ENCODE data around the gene SEMA3G.

The SEMA3G gene

GRCh38 chr3:52431459-52432223, 13.3 kb downstream of the SEMA3G start:
- H3K4me3 ChIP-seq (ENCODE audit: low read depth, low read length): no peak overlapping the region
- TF ChIP-seq, protein P1, sequence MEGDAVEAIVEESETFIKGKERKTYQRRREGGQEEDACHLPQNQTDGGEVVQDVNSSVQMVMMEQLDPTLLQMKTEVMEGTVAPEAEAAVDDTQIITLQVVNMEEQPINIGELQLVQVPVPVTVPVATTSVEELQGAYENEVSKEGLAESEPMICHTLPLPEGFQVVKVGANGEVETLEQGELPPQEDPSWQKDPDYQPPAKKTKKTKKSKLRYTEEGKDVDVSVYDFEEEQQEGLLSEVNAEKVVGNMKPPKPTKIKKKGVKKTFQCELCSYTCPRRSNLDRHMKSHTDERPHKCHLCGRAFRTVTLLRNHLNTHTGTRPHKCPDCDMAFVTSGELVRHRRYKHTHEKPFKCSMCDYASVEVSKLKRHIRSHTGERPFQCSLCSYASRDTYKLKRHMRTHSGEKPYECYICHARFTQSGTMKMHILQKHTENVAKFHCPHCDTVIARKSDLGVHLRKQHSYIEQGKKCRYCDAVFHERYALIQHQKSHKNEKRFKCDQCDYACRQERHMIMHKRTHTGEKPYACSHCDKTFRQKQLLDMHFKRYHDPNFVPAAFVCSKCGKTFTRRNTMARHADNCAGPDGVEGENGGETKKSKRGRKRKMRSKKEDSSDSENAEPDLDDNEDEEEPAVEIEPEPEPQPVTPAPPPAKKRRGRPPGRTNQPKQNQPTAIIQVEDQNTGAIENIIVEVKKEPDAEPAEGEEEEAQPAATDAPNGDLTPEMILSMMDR (IDR thresholded peaks at IDR 0.05; ENCODE audit: borderline replicate concordance, insufficient read depth, low read depth, low read length): no peak

GRCh38 chr3:52430416-52430810, 14.5 kb downstream of the SEMA3G start:
- no peak overlapping the region for H3K4me3 ChIP-seq (ENCODE audit: low read depth, low read length)
- TF ChIP-seq, protein P1 (IDR thresholded peaks at IDR 0.05; ENCODE audit: borderline replicate concordance, insufficient read depth, low read depth, low read length): no peak

DNA sequence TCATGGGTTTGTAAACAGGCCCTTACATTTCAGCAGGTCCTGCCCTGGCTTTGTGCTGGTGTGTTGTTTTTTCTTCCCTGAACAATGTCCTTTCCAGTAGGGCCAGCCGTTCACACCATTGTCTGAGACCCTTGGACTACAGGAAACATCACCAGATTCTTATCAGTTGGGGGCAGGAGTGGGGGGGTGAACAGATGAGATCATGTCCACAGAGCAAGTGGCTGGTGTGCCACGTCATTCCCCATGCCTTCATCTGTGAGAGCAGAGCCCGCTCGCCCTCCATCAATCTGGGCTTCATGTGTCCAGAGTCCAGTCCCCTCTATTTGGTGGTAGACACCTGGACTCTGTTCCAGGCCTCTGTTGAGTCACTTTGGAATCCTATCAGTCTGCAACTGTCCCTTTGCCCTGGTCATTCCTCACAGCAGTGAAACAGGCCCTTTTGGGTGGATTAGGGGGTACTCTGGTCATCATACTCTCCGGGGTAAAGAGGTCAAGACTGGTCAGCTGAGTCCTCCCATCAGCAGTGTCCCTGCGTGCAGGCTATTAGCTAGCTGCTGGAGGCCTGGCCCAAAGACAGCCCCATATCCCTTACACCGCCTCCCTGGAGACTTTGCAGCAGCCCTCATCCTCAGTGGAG, 15.0 kb downstream of the SEMA3G start:
- TF ChIP-seq, protein P1 (IDR thresholded peaks at IDR 0.05; ENCODE audit: borderline replicate concordance, insufficient read depth, low read depth, low read length): no peak
- no peak overlapping the region for H3K4me3 ChIP-seq (ENCODE audit: low read depth, low read length)

GRCh38 chr3:52429031-52429430, 15.9 kb downstream of the SEMA3G start:
- TF ChIP-seq, protein P1 (IDR thresholded peaks at IDR 0.05; ENCODE audit: borderline replicate concordance, insufficient read depth, low read depth, low read length): no peak
- H3K4me3 ChIP-seq (ENCODE audit: low read depth, low read length): no peak overlapping the region

DNA sequence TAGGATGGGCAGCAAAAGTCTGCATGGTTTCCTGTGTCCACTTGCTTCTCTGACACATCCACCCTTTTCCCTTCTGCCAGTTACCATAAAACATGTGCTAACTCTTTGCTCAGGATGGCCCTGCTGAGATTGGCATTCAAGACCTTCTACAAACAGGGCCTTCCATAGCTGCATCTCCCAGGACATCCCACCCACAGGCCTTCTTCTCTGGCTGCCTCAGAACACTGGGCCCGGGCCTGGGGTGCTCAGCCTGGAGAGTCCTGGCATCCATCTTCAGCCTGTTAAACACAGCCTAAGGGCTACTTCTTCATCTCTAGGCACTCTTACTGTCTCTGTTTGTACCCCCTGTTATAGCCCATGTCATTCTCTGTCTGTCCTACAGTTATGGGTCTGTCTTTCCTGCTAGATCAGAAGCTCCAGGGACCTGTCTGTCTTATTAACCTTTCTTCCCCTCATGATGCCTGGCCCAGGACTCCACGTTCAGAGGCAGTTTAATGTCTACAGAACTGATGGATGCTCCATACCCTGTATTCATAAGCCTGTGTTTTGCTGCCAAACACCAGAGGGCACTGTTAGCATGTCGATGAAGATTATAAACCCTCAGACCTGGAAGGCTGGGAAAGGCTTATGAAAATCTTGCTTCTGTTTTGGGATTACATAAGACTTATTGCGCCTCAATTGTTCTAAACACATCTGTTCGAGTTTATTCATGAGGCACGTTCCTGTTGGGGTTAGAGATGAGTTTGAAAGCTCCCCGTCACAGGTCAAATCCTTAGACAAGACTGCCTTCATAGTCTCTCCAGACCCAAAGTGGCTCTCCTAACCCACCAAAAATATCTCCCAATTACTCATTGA, 16.5 kb downstream of the SEMA3G start:
- TF ChIP-seq, protein P1 (IDR thresholded peaks at IDR 0.05; ENCODE audit: borderline replicate concordance, insufficient read depth, low read depth, low read length): peak; percentile 65; the same call in 1 of the 2 replicates
- H3K4me3 ChIP-seq (ENCODE audit: low read depth, low read length): no peak overlapping the region

GRCh38 chr3:52423173-52423572, 21.7 kb downstream of the SEMA3G start:
- TF ChIP-seq, protein P1 (IDR thresholded peaks at IDR 0.05; ENCODE audit: borderline replicate concordance, insufficient read depth, low read depth, low read length): no peak
- no peak overlapping the region for H3K4me3 ChIP-seq (ENCODE audit: low read depth, low read length)

Measured in GM12875 (cell line).